GM21423 (cell line): ENCODE results near the gene AKR1C8.

Experiments
- ATAC-seq: cut with Tn5 transposase; IDR thresholded peaks from one replicate; pipeline ENCODE4 v1.9.1; 2021; ENCODE audit warnings: mild to moderate bottlenecking, moderate library complexity; ENCODE audit not compliant: unreplicated experiment

AKR1C8 gene

GRCh38 chr10:5108658-5109416 is 76.1 kb downstream of the AKR1C8 start:
- ATAC-seq, result no peak

DNA sequence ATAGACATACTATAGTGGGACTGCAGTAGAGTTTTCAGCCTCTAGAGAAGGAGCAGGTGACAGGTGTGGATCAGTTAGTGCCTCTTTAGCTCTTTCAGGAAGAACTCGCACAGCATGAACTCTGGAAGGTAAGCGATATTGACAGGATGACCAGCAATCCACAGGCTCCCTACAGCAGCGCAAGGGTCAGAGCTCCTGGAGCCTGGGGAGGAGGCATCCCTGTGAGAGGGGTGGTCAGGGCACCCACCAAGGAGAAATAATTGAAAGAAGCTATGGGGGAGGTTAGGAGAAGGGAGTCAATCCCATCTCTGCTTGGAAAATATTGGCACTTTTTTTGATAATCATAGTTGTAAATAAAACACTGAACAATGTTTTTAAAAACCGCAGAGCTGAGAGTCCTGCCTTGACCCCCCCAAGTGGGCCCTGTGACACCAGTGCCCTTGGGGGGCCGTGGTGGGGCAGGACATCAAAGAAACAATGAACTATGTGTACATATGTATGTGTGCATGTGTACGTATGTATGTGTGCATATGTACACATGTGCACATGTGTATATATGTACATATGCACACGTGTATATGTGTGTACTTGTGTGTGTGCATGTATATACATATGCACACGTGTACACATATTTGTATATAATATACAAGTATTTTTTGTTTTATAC is 77.0 kb downstream of the AKR1C8 start:
- ATAC-seq, result no peak

DNA sequence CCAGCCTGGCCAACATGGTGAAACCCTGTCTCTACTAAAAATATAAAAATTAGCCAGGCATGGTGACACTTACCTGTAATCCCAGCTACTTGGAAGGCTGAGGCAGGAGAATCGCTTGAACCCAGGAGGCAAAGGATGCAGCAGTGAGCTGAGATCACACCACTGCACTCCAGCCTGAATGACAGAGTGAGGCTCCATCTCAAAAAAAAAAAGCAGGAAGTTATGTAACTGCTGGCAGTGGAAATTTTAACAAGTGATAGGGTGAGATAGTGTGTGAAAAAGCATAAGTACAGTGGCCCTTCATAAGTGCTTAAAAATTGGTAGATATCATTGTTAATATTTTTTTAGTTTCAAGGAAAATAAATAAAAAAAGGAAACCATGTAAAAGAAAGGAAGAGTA is 78.4 kb downstream of the AKR1C8 start:
- ATAC-seq, result no peak

DNA sequence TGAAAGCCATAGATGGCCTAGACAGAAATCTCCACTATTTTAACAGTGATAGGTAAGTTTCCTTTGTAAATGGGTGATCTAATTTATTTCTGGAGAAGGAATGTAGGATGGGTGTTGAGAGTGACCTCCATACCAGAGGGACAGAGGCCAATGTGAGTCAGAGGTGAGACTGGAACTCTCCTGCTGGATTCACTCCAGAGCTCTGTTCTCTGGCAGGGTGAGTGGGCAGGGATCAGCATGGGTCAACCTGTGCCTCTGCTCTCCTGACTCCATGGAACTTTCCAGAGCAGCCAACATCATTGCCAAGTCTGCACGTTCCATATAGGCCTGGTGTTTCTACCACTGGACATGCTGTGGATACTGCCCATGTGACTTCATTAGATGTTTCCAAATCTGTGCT is 79.3 kb downstream of the AKR1C8 start:
- ATAC-seq, result no peak
